HG02623 (cell line): ENCODE results near the gene TMCC3.
A peak's percentile ranks its signal among the peaks of the same experiment; 100 is the strongest.

Source experiments
- ATAC-seq: cut with Tn5 transposase; IDR thresholded peaks from one replicate; pipeline ENCODE4 v1.9.1; 2021; ENCODE audit warnings: moderate library complexity; ENCODE audit not compliant: unreplicated experiment

TMCC3 gene

DNA sequence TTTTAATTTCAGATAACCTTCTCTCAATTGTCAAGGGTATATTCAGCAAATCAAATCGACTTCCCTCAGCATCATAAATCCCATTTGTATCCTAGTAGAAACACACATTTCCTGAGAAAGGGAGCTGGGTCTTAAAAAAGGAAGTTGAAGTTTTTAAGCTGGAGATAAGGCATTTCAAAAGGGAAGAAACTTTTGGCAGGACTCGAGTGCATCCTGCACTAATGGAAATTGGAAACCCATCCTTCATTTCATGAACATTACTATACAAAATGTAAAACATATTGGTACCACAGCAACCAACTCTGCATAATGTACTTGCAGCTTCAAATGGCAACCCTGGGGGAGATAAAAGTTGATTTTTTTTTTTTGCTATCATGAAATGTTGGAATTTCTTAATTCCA lies 23.7 kb upstream of the TMCC3 start:
- no peak for ATAC-seq

DNA sequence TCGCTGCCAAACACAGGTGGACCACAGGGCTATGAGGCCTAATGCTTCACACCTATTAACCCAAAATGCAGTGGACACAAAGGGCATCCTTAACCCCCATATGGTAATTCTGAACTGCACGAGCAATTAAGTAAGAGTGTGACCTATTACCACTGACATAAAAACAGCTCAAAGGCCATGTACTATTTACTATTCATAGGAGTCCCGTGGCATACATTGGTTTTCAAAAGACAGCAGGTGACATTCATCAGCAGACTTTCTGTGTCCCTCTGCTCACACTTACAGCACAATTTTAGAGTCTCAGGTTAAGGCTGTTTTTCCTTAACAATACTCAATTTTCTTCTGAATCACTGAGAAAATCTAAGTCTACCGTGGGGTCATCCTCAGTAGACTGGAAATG lies 23.1 kb upstream of the TMCC3 start:
- ATAC-seq: no peak

DNA sequence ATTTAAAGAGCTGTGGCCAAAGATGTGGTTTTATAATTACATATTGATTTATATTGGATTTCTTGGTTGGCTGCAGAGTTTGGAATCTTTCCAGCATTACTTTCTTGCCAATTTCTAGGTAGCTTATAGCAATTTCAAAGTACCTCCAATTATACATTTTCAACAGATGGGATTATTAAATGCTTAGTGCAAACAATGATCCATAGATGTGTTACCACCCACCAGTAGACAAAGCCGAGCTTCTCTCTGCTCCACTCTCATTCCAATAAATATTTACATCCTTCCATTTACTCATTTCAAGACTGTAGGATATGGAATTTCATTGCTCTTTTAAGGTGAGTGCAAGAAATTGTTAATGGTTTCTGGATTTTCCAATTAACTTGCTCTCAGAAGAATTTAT lies 21.6 kb upstream of the TMCC3 start:
- ATAC-seq: no peak

GRCh38 chr12:94670898-94671297 lies 20.5 kb upstream of the TMCC3 start:
- no peak for ATAC-seq

GRCh38 chr12:94670075-94670474 lies 19.7 kb upstream of the TMCC3 start:
- no peak for ATAC-seq

GRCh38 chr12:94667031-94667540 lies 16.7 kb upstream of the TMCC3 start:
- ATAC-seq: no peak

DNA sequence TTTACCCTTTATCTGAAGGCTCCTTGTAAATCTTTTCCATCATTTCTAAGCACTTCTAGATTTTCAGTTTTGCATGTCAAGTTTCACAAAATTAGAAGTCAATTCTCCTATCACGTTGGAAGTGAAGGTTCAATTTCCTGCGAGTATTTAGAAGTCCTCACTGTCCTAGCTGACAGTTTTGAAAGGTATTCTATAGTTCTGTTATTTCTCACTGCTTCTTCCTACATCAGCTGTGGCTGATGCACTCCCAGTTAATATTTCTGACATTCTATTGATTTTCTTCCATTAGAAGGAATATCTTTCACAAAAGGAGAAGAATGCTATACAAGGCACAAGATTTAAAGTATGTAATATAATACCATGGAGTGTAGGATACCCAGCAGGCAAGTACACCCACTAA lies 15.8 kb upstream of the TMCC3 start:
- no peak for ATAC-seq

- ATAC-seq: no peak
Observed at GRCh38 chr12:94663702-94664101, 13.3 kb upstream of the TMCC3 start.

DNA sequence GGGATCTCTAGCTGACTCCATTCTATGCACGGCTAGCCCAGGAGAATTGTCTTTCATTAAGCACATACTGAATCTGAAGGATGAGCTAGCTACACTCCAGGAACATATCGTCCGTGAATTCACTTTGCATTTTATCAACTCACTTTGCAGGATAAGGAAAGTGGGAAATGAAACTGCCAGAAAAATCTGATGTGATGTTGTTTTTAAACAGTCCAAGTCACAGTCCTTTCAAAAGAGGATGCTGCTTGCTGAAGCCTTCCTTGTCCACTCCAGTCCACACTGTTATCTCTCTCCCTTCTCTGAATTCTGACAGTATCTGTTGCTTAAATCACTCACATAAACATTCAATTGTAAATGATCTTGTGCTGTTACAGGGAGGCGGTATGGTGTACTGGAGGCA lies 12.7 kb upstream of the TMCC3 start:
- ATAC-seq: no peak

DNA sequence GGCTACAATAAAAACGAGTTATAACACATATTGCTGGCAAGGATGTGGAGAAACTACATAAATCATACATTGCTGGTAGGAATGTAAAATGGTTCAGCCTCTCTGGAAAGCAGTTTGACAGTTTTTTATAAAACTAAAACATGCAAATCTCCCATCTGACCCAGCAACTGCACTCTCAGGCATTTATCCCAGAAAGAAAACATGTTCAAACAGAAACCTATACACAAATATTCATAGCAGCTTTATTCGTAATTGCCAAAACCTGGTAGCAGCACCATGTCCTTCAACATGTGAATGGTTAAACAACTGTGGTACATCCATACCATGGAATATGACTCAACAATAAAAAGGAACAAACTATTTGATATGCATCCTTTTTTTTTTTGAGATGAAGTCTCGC lies 10.1 kb upstream of the TMCC3 start:
- ATAC-seq: no peak

DNA sequence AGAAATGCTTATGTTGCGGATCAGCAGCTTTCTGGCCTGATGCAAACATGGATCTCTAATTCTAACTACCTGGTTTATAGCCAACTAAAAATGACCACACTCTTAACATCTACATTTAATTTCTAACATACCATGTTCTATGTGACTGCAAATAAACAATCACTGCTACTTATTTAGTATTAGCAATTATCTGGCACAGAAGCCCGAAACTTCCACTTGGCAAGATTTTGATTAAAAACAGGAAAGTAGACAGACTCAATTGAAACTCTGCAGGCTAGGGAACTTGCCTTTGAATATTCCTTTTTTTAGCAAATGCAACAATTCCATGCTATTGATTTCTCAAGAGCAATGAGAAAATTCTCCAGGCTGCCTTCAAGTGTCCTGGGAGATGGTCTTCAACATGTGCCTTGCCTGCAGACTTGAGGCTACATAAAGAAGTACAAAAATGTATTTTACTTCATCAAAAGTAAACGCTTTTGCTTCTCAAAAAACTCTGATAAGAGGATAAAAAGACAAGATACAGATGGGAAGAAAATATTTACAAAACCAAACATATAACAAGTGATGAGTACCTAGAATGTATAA lies 9.1 kb upstream of the TMCC3 start:
- no peak for ATAC-seq

DNA sequence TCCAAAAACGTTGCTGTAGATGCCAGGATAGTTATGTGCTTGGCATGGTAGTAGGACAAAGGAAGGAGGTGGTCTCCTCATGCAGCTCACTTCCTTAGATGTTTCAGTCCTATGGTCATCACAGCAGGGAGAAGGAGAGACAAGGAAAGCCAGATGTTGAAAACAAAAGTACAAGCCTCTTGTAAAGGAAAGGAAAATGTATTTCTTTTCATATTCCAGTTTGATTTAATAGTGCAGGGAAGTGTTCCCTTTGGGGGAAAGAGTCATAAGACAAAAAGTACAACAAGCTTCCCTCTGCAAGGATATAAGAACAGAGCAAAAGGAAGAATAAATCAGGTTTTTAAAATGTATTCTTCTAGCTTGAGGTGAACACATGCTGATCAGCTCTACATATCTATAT lies 8.6 kb upstream of the TMCC3 start:
- ATAC-seq: no peak

- ATAC-seq: no peak
Observed at GRCh38 chr12:94656556-94656955, 6.2 kb upstream of the TMCC3 start.

- peak; percentile 47 for ATAC-seq
Observed at GRCh38 chr12:94649349-94650142, 811 bp downstream of the TMCC3 start.

DNA sequence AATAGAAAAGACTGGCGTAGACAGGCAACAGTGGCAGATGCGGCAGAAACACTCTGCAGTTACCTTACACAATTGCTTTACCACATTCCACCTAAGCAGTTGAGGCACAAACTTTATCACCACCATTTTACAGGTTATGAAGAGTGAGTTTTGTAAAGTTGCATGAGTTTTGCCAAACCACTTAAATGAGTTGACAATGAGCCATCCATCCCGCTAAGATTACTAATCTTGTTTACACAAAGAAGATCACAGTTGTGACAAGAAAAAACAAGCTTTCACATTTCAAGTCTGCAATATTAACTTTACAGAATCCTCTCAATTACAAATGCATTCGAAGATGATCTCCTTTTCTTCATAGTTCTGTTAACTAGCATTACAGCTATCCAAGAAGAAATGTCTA lies 1.8 kb downstream of the TMCC3 start:
- ATAC-seq: no peak

- peak; percentile 31 for ATAC-seq
Observed at GRCh38 chr12:94644141-94644979, 6.0 kb downstream of the TMCC3 start.

GRCh38 chr12:94643606-94644005 lies 6.8 kb downstream of the TMCC3 start:
- ATAC-seq: no peak

DNA sequence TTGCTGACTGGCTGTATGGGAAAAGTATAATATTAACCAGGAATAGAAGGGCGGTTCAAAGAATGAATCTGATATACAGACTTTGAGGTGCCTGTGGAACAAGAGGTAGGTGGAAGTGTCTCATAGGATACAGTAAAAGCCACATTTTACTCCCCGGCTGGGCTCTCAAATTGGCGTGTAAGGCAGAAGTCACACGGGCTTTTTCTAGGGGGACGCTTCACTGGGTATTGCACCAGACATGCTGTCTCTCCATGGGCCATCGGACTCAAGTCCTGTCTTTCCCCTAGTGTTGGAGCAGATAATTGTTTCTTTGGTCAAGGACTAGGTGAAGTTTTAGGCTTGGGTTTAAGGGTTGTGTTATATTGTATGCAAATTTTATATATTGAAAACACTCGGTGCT lies 9.1 kb downstream of the TMCC3 start:
- no peak for ATAC-seq

DNA sequence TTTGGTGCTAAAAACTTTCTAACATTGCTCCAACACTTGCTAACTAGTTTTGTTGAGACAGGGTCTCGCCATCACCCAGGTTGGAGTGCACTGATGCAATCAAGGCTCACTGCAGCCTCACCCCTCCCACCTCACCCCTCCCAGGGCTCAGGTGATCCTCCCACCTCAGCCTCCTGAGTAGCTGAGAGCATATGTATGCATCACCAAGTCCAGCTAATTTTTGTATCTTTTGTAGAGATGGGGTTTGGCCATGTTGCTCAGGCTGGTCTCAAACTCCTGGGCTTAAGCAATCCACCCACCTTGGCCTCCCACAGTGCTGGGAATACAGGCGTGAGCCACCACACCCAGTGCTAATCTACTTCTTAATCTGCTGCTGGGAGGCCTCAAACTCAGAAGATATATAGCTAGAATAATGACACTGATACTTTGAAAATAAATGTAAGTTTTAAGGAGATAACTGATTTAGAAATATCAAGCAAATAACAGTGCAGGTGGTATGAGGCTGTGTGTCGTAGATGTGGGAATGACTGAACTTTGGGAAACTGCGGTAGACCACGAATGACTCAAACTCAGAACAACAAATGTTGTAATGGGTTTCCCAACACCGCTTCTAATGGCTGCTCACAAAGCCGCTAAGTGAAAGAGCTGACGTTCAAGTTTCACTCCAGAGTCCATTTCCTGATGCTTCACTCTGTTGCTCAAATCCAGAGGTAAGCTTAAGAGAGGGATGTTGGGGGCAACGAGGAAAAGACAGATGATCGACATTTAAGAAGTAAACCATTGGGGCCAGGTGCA lies 10.0 kb downstream of the TMCC3 start:
- peak; percentile 66 for ATAC-seq

DNA sequence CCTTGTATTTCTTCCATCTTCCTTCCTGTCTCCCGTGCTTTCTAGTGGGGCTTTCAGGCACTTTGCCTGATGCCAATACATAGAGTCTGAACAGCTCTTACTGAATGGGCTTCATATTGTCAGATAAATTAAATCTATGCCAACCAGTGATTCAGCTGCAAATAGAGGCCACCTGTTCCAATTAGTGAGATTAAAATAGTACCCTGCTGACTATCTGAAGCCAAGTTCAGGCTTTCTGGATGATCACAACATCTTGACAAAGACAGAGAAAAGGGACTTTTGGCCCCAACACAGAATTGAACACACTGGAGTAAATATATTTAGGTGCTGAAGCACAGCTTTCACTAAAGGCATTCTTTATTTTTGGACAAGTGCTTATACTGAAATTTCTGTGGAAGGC lies 11.8 kb downstream of the TMCC3 start:
- ATAC-seq: no peak
